Peyer's patch (tissue), 4 donors: ENCODE results near the gene SLC25A23.

Experiments
- CTCF ChIP-seq, 6 experiments: fragments of 450-650 bp in 4 of 6; fragments of 200-600 bp in 2 of 6; sonication (generic) in 1 of 6; IDR thresholded peaks; one replicate each; pipeline ENCODE4 v1.5.1; 2017 to 2019; ENCODE audit warnings: antibody characterized with exemption in 6 of 6, mild to moderate bottlenecking in 3 of 6, moderate library complexity in 1 of 6
- POLR2A ChIP-seq, 2 donors: fragments of 450-650 bp; IDR thresholded peaks; one replicate each; pipeline ENCODE4 v1.5.1; 2017; ENCODE audit warnings: antibody characterized with exemption in 2 of 2, mild to moderate bottlenecking in 2 of 2, moderate library complexity in 2 of 2

GRCh38 chr19:6491802-6492592 is 32.4 kb upstream of the SLC25A23 start:
- TF ChIP-seq CTCF (IDR thresholded peaks at IDR 0.05) (no peak), POLR2A (IDR thresholded peaks at IDR 0.05) (no peak)
